Motor neuron (in vitro differentiated cells): ENCODE measurements around the gene LCMT1. TPM values are rescaled to one million over a fixed set of nuclear protein-coding genes. Genes with fewer than 3 reads are reported as not detected.
"Not testable (repeated sequence)": the region's sequence is repeated elsewhere in the genome, so short reads cannot be mapped to it uniquely, and the experiment has no call there.

ENCODE experiments used
- ATAC-seq, 8 experiments: fragments of 200-7000 bp; cut with Tn5 transposase; replicated peaks in 6 of 8; 2 replicates each; pipeline ENCODE4 v1.8.0; 2021; ENCODE audit warnings: mild to moderate bottlenecking in 8 of 8, moderate library complexity in 8 of 8
- H3K27ac ChIP-seq, 2 donors: fragments of 250-450 bp; sonication (Bioruptor Pico); 2 replicates each; pipeline ENCODE4 v1.9.0; 2021; ENCODE audit warnings: antibody characterized with exemption in 2 of 2, mild to moderate bottlenecking in 2 of 2, moderate library complexity in 1 of 2
- H3K4me1 ChIP-seq, 2 donors: fragments of 250-450 bp; sonication (Bioruptor Pico); replicated peaks in 1 of 2; 2 replicates each; pipeline ENCODE4 v1.6.1; 2021; ENCODE audit warnings: antibody characterized with exemption in 2 of 2, mild to moderate bottlenecking in 2 of 2, moderate library complexity in 1 of 2
- H3K4me3 ChIP-seq, 5 donors: fragments of 250-450 bp; sonication (Bioruptor Pico); 2 replicates each; pipeline ENCODE4 v1.9.0; 2021; ENCODE audit warnings: antibody characterized with exemption in 5 of 5, mild to moderate bottlenecking in 5 of 5, moderate library complexity in 4 of 5
- WGBS, 10 experiments: fragments of 450-650 bp; shearing (Covaris generic); methylation state at CpG; one replicate each; pipeline ENCODE4 v1.0.0; 2022; 5-methylcytosine and 5-hydroxymethylcytosine counted together
- in situ Hi-C, 9 experiments: fragments of 400-800 bp; cut with MboI; loops; one replicate each; pipeline ENCODE4 v1.15.0; 2021; ENCODE audit warnings: low sequenced_read_pairs in 9 of 9, low pct_unique_long_range_greater_than_20kb in 2 of 9; ENCODE audit not compliant: unreplicated experiment in 9 of 9
- total RNA-seq, 8 experiments: library from RNA; unstranded; fragments of 300-600 nt; gene quantifications; 2 replicates each; pipeline versions ENCODE4 v1.2.3 to v1.2.4, GENCODE V29; 2022

Gene LCMT1
- total RNA-seq, 8 experiments from 2014 or later = 24.0 to 82.2 (median 50.6) TPM

GRCh38 chr16:25106567-25107465 is 4.7 kb upstream of the LCMT1 start:
- ATAC-seq = peak; percentile 76 to 82 (median 79)
- H3K4me1 ChIP-seq = peaks cover 5 to 12% of the 10 kb centered on the region in 2 donors
- peak overlapping the region; percentile 73 to 81 for H3K27ac ChIP-seq
- in situ Hi-C loops = no loop called here
- 0 to 20% (median 0%) methylated on average over 1 to 31 of the region's 63 CpGs; no CpG with 5 or more reads in 3 of the 10 experiments for WGBS, 10 experiments
- peak overlapping the region; percentile 59 to 94 (median 69) for H3K4me3 ChIP-seq

- WGBS, 10 experiments = 41 to 100% (median 70%) methylated on average over 1 to 5 of the region's 7 CpGs; no CpG with 5 or more reads in 4 of the 10 experiments
- in situ Hi-C loops = no loop called here
These were observed 4.1 kb upstream of the LCMT1 start for GRCh38 chr16:25107466-25107792.

DNA sequence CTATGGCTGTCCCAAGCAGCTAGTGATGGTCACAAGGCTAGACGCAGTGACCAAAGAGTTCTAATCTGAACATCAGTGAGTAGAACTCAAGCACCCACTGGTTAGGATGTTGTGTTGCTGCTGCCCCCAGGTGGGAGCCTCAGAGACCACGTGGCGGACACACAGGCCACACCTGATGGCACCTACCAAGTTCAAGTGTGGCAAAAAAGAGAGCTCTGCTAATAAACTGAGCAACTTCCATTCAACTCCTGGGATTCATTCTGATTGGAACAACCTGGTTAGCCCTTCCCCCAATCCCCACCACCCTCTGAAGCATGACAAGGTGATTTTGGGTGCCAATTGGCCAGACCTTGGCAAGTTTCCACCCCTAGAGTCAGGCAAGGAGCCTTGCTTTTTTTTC is 3.5 kb upstream of the LCMT1 start:
- Histone ChIP-seq H3K4me1 (peaks cover 11 to 20% of the 10 kb centered on the region in 2 donors), H3K27ac (no peak overlapping the region), H3K4me3 (no peak overlapping the region)
- ATAC-seq = no peak
- WGBS, 10 experiments = 20 to 75% (median 50%) methylated on average over 1 to 3 of the region's 3 CpGs; no CpG with 5 or more reads in 5 of the 10 experiments
- in situ Hi-C loops = no loop called here

More at GRCh38 chr16:25107466-25107792, 4.1 kb upstream of the LCMT1 start:
- peaks cover 5 to 14% of the 10 kb centered on the region in 2 donors for H3K4me1 ChIP-seq
- peak overlapping the region; percentile 73 to 81 for H3K27ac ChIP-seq
- ATAC-seq = no peak
- H3K4me3 ChIP-seq = peak overlapping the region; percentile 59 to 94 (median 69)

DNA sequence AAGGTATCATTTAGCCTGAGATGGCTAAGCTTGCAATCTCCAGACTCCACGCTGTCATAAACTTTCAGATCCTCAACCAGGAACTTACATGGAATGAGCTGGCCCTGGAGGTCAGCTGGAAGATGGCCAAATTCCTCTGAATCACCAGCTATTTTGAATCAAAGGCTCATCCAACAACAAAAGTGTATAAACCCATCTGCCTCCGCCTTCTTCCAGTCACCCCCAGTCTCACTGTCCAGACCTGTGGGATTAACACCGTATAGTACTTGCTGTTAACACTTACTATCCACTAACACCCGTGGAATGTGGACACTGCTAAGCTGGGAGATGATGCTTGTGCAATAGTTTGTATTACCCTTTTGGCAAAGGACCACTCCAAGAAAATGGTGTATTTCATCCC is 1.9 kb upstream of the LCMT1 start:
- Histone ChIP-seq H3K4me3 (no peak overlapping the region), H3K27ac (no peak overlapping the region), H3K4me1 (peaks cover 14 to 28% of the 10 kb centered on the region in 2 donors)
- peak in 2 of 8 experiments; percentile 1 to 3 for ATAC-seq
- in situ Hi-C loops = no loop called here
- WGBS, 10 experiments = 0 to 100% (median 83%) methylated on average over 1 to 4 of the region's 4 CpGs; no CpG with 5 or more reads in 3 of the 10 experiments

DNA sequence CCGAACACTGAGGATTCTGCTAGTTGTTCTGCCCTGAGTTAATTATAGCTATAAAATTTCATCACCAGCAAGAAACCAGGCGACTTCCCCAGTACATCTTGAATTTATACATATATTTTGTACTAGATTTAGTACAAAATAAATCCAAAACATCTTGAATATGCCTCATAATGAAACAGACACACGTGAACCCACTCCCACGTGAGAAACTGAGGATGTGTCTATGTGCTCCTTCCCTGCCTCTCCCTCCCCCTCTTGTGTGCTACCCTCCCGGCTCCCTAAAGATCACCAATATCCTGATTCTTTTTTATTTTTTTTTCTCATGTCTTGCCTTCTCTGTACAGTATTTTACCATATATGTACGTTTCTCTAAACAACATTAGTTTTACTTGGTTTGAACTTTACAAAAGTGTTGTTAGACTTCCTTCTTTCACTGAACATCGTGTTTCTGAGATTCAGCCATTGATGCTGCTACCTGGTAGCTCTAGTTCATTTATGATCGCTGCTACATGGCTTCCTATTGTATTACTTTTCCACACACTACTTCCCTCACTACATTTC is 1.1 kb upstream of the LCMT1 start:
- WGBS, 10 experiments = 0 to 100% (median 23%) methylated on average over 1 to 8 of the region's 8 CpGs
- in situ Hi-C loops = no loop called here

DNA sequence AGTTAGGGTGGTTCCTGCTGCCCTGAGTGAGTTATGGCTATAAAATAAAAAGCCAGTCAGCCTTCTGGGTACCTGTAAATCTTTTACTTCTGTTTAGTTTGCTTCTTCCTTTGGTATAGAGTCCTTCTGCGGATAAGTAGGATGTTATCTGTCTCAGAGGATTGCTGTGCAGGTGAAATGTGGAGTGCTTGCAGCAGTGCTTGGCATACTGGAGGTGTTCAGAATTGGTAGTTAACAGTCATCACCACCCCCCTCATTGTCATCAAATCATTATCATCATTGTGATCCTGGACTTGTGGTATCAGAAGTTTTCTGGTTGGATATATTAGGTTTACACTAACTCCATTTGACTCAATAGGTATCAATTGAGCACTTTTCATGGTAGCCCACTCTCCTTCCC is 2.6 kb downstream of the LCMT1 start:
- in situ Hi-C loops = no loop called here
- WGBS, 10 experiments = 50 to 100% (median 100%) methylated on average over 1 of the region's 1 CpG; no CpG with 5 or more reads in 3 of the 10 experiments
- no peak overlapping the region for H3K4me3 ChIP-seq
- H3K27ac ChIP-seq = no peak overlapping the region
- H3K4me1 ChIP-seq = peaks cover 9 to 21% of the 10 kb centered on the region in 2 donors
- no peak for ATAC-seq

More for the DNA sequence above, 1.1 kb upstream of the LCMT1 start:
- ATAC-seq = no peak
- Histone ChIP-seq H3K27ac (no peak overlapping the region), H3K4me1 (peaks cover 14 to 28% of the 10 kb centered on the region in 2 donors), H3K4me3 (peak overlapping the region; percentile 68 to 93 (median 78))

DNA sequence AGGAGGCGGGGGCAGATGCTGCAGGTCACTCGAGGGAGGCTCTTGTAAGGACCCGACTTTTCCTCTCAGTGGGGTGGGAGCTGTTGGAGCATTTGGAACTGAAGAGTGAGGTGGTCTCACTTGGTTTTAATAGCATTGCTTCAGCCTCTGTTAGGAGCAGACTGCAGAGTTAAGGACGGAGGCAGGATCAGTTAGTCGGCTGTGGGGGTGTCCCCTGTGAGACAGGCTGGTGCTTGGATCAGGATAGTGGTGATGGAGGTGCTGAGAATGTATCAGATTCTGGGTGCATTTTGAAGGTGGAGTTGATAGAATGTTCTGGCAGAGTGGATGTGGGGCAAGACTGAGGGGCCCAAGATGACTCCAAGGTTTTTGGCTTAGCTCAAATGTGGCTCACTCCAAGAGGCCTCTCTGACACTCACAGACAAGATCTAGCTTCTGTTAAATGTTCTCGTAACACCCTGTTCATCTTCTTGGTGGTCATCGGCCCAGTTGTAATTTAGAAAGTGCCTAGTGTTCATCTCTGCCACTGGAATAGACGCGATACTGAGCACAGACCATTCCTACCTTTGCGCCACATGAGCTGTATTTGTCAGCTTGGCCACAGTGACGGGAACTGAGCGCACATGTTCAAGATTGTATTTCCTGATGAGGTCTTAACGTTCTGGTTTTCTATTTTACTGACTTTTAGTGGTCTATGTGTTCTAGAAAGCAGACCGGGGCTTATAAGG is 7.5 kb downstream of the LCMT1 start:
- 67 to 100% (median 93%) methylated on average over 1 to 12 of the region's 14 CpGs; no CpG with 5 or more reads in 1 of the 10 experiments for WGBS, 10 experiments
- H3K4me1 ChIP-seq = no peaks in the 10 kb centered on the region
- in situ Hi-C loops = no loop called here

DNA sequence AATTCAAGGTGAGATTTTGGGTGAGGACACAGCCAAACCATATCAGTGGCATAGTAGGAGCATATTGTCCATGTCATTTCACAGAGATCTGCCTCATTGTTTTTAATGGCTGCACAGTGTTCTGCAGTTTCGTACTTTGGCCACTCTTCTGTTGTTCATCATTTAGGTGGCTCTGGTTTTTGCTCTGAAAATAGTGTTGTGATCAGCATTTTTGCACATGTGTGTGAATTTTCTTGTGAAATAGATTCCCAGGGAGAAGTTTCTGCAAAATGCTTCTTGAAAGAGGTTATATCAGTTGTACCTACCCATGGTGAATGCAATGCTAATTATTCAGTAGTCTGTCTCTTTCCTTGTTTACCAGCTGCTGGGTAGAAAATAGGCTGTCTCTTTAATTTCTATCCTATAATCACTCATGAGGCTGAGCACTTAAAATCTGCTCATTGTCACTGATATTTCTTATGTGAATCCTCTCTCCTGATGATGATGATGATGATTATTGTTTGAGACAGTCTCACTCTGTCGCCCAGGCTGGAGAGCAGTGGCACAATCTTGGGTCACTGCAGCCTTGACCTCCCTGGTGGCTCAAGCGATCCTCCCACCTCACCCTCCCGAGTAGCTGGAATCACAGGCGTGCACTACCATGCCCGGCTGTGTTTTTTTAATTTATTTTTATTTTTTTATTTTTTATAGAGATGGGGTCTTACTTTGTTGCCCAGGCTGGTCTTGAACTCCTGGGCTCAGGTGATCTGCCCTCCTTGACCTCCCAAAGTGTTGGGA is 10.5 kb downstream of the LCMT1 start:
- no peak overlapping the region for H3K4me3 ChIP-seq
- no peak for ATAC-seq
- in situ Hi-C loops = loop anchor here in 2 of 9 experiments (10.0 kb wide), 2 partner anchors 67 to 103 kb away; no protein-coding TSS in a partner anchor
- no peaks in the 10 kb centered on the region for H3K4me1 ChIP-seq
- no peak overlapping the region for H3K27ac ChIP-seq
- WGBS, 10 experiments = 61 to 100% (median 81%) methylated on average over 1 to 6 of the region's 6 CpGs; no CpG with 5 or more reads in 1 of the 10 experiments

More for the DNA sequence above, 7.5 kb downstream of the LCMT1 start:
- no peak for ATAC-seq
- no peak overlapping the region for H3K4me3 ChIP-seq
- no peak overlapping the region for H3K27ac ChIP-seq

DNA sequence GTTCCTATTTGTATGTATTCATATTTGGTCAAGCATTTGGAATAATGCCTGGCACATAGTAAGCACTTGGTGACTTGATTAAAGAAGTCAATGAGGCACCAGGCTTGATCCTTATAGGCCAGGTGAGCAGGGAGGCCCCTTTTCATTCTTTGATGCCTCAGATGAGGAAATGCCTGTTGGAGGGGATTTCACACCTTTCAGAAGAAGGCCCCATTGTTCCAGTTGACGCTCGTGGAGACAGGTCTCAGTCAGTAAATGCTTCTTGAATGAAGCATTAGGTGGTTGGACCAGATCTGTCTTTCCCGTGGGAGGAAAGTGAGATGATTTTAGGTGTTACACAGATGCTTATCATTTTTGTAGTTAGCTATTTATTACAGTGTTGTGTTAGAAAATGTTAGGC is 13.0 kb downstream of the LCMT1 start:
- no peak for ATAC-seq
- WGBS, 10 experiments = 83 to 100% (median 96%) methylated on average over 1 to 3 of the region's 3 CpGs; no CpG with 5 or more reads in 4 of the 10 experiments

DNA sequence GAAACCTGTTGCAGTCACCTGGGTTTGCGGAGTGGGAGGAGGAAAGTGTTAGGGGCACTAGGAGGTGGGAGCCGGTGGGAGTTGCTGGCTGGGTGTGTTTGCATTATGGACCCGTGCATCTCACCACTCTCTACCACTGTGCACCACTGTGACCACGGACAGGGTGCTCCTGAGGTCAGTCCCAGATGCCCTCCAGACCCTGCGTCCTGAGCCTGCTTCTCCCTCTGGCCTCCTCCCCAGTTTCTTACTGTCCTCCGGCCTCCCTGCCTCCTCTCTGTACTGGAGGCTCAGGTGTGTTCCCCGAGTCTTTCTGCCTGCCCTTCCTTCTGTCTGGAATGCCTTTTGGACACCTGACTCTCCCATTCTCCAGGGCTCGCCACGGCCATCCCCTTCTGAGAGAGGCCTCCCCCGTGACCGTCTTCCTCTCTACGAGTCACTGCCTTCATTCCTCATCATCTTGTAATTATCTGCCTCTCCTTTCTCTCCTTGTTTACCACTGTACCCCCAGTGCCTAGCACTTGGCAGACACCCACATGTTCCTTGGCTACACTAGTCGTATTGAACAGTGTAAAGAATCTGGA is 14.6 kb downstream of the LCMT1 start:
- H3K4me3 ChIP-seq, H3K4me1 ChIP-seq, H3K27ac ChIP-seq: not testable (repeated sequence)
- in situ Hi-C loops = loop anchor here in 3 of 9 experiments (5.0 to 25.0 kb wide), 4 partner anchors 69 to 111 kb away; no protein-coding TSS in a partner anchor
- WGBS, 10 experiments = 20 to 100% (median 64%) methylated on average over 1 to 9 of the region's 13 CpGs; no CpG with 5 or more reads in 1 of the 10 experiments
- ATAC-seq = peak in 2 of 8 experiments; percentile 18 to 22

More for the DNA sequence above, 13.0 kb downstream of the LCMT1 start:
- in situ Hi-C loops = loop anchor here in 2 of 9 experiments (10.0 kb wide), 2 partner anchors 70 to 100 kb away; no protein-coding TSS in a partner anchor
- no peak overlapping the region for H3K27ac ChIP-seq
- no peaks in the 10 kb centered on the region for H3K4me1 ChIP-seq
- H3K4me3 ChIP-seq = no peak overlapping the region

- in situ Hi-C loops = loop anchor here in 3 of 9 experiments (5.0 to 25.0 kb wide), 4 partner anchors 70 to 110 kb away; no protein-coding TSS in a partner anchor
- H3K27ac ChIP-seq = no peak overlapping the region
- H3K4me1 ChIP-seq = no peaks in the 10 kb centered on the region
- WGBS, 10 experiments = 10 to 93% (median 85%) methylated on average over 1 to 4 of the region's 4 CpGs; no CpG with 5 or more reads in 2 of the 10 experiments
- no peak overlapping the region for H3K4me3 ChIP-seq
- ATAC-seq = peak in 5 of 8 experiments; percentile 22 to 90 (median 77)
These were observed 15.3 kb downstream of the LCMT1 start for GRCh38 chr16:25126820-25127232.
